ENCODE results near the gene GOLGA6L10. TPM values are rescaled to one million over a fixed set of nuclear protein-coding genes. Genes with fewer than 3 reads are reported as not detected.
"Not testable (repeated sequence)": the region's sequence is repeated elsewhere in the genome, so short reads cannot be mapped to it uniquely, and the experiment has no call there.

Gene GOLGA6L10
- total RNA-seq, 3 donors from 2014 or later (not counting 1 experiment from before 2014, with no cell fraction given) = 1.2 to 2.7 (median 1.8) TPM

GRCh38 chr15:82354546-82354945 is 5.3 kb upstream of the GOLGA6L10 start:
- H3K9me3 ChIP-seq (ENCODE audit: control insufficient read depth, insufficient read depth, low read length); DNase-seq; H3K27me3 Mint-ChIP-seq (ENCODE audit: low read depth in 2 of 2); ATAC-seq; H3K36me3 Mint-ChIP-seq; H3K27ac Mint-ChIP-seq; intact Hi-C loops (cut with micrococcal nuclease); H3K27me3 ChIP-seq (ENCODE audit: control insufficient read depth, insufficient read depth, low read length); H3K4me3 ChIP-seq (ENCODE audit: low read length); H3K4me1 ChIP-seq (ENCODE audit: control insufficient read depth, insufficient read depth, low read length); H3K36me3 ChIP-seq (ENCODE audit: control insufficient read depth, insufficient read depth, low read length); H3K9me3 Mint-ChIP-seq; H3K4me1 Mint-ChIP-seq; H3K27ac ChIP-seq (ENCODE audit: low read length); H3K4me3 Mint-ChIP-seq: not testable (repeated sequence)
- WGBS (ENCODE audit: insufficient coverage) = no CpG with 5 or more reads among the region's 12 CpGs

GRCh38 chr15:82347645-82348044 is 1.6 kb downstream of the GOLGA6L10 start:
- H3K27me3 Mint-ChIP-seq (ENCODE audit: low read depth in 2 of 2); H3K36me3 Mint-ChIP-seq; H3K4me3 ChIP-seq (ENCODE audit: low read length); ATAC-seq; H3K36me3 ChIP-seq (ENCODE audit: control insufficient read depth, insufficient read depth, low read length); H3K9me3 ChIP-seq (ENCODE audit: control insufficient read depth, insufficient read depth, low read length); DNase-seq; H3K4me1 Mint-ChIP-seq; H3K27me3 ChIP-seq (ENCODE audit: control insufficient read depth, insufficient read depth, low read length); H3K4me1 ChIP-seq (ENCODE audit: control insufficient read depth, insufficient read depth, low read length); H3K9me3 Mint-ChIP-seq; intact Hi-C loops (cut with micrococcal nuclease); H3K27ac Mint-ChIP-seq; H3K27ac ChIP-seq (ENCODE audit: low read length); H3K4me3 Mint-ChIP-seq: not testable (repeated sequence)
- WGBS (ENCODE audit: insufficient coverage) = 56% methylated on average over 2 of the region's 5 CpGs

- H3K4me1 Mint-ChIP-seq; intact Hi-C loops (cut with micrococcal nuclease); ATAC-seq; H3K36me3 Mint-ChIP-seq; H3K36me3 ChIP-seq (ENCODE audit: control insufficient read depth, insufficient read depth, low read length); H3K27ac Mint-ChIP-seq; H3K4me3 ChIP-seq (ENCODE audit: low read length); H3K27me3 ChIP-seq (ENCODE audit: control insufficient read depth, insufficient read depth, low read length); H3K27me3 Mint-ChIP-seq (ENCODE audit: low read depth in 2 of 2); H3K27ac ChIP-seq (ENCODE audit: low read length); DNase-seq; H3K4me3 Mint-ChIP-seq; H3K9me3 ChIP-seq (ENCODE audit: control insufficient read depth, insufficient read depth, low read length); H3K4me1 ChIP-seq (ENCODE audit: control insufficient read depth, insufficient read depth, low read length); H3K9me3 Mint-ChIP-seq: not testable (repeated sequence)
- WGBS (ENCODE audit: insufficient coverage) = 91% methylated on average over 1 of the region's 2 CpGs
Observed at GRCh38 chr15:82345176-82345575, 4.1 kb downstream of the GOLGA6L10 start.

GRCh38 chr15:82344421-82344820 is 4.9 kb downstream of the GOLGA6L10 start:
- H3K27me3 Mint-ChIP-seq (ENCODE audit: low read depth in 2 of 2); H3K27ac Mint-ChIP-seq; H3K36me3 Mint-ChIP-seq; intact Hi-C loops (cut with micrococcal nuclease); H3K36me3 ChIP-seq (ENCODE audit: control insufficient read depth, insufficient read depth, low read length); DNase-seq; H3K9me3 ChIP-seq (ENCODE audit: control insufficient read depth, insufficient read depth, low read length); H3K4me1 ChIP-seq (ENCODE audit: control insufficient read depth, insufficient read depth, low read length); H3K27me3 ChIP-seq (ENCODE audit: control insufficient read depth, insufficient read depth, low read length); H3K4me3 Mint-ChIP-seq; H3K4me1 Mint-ChIP-seq; H3K9me3 Mint-ChIP-seq; H3K4me3 ChIP-seq (ENCODE audit: low read length); H3K27ac ChIP-seq (ENCODE audit: low read length); ATAC-seq: not testable (repeated sequence)
- WGBS (ENCODE audit: insufficient coverage) = 94% methylated on average over 8 of the region's 12 CpGs

- H3K36me3 Mint-ChIP-seq; DNase-seq; intact Hi-C loops (cut with micrococcal nuclease): not testable (repeated sequence)
Observed at GRCh38 chr15:82343851-82344250, 5.4 kb downstream of the GOLGA6L10 start.

GRCh38 chr15:82342632-82343374 is 6.5 kb downstream of the GOLGA6L10 start:
- H3K9me3 ChIP-seq (ENCODE audit: control insufficient read depth, insufficient read depth, low read length); H3K27ac Mint-ChIP-seq; H3K27me3 Mint-ChIP-seq (ENCODE audit: low read depth in 2 of 2); H3K27me3 ChIP-seq (ENCODE audit: control insufficient read depth, insufficient read depth, low read length); H3K9me3 Mint-ChIP-seq; ATAC-seq; H3K27ac ChIP-seq (ENCODE audit: low read length); H3K36me3 ChIP-seq (ENCODE audit: control insufficient read depth, insufficient read depth, low read length); H3K4me1 Mint-ChIP-seq; H3K4me1 ChIP-seq (ENCODE audit: control insufficient read depth, insufficient read depth, low read length); H3K4me3 ChIP-seq (ENCODE audit: low read length); DNase-seq; intact Hi-C loops (cut with micrococcal nuclease); H3K4me3 Mint-ChIP-seq; H3K36me3 Mint-ChIP-seq: not testable (repeated sequence)
- WGBS (ENCODE audit: insufficient coverage) = 66% methylated on average over 6 of the region's 11 CpGs

More at GRCh38 chr15:82343851-82344250, 5.4 kb downstream of the GOLGA6L10 start:
- not testable (repeated sequence) for H3K27ac ChIP-seq (ENCODE audit: low read length); H3K27me3 Mint-ChIP-seq (ENCODE audit: low read depth in 2 of 2); H3K9me3 ChIP-seq (ENCODE audit: control insufficient read depth, insufficient read depth, low read length); H3K36me3 ChIP-seq (ENCODE audit: control insufficient read depth, insufficient read depth, low read length); ATAC-seq; H3K4me1 ChIP-seq (ENCODE audit: control insufficient read depth, insufficient read depth, low read length); H3K4me1 Mint-ChIP-seq; H3K4me3 Mint-ChIP-seq; H3K9me3 Mint-ChIP-seq; H3K4me3 ChIP-seq (ENCODE audit: low read length); H3K27ac Mint-ChIP-seq; H3K27me3 ChIP-seq (ENCODE audit: control insufficient read depth, insufficient read depth, low read length)
- no CpG with 5 or more reads among the region's 5 CpGs for WGBS (ENCODE audit: insufficient coverage)

GRCh38 chr15:82338573-82338972 is 10.7 kb downstream of the GOLGA6L10 start:
- H3K27ac ChIP-seq (ENCODE audit: low read length); H3K36me3 ChIP-seq (ENCODE audit: control insufficient read depth, insufficient read depth, low read length); H3K4me3 ChIP-seq (ENCODE audit: low read length); H3K4me1 Mint-ChIP-seq; H3K9me3 ChIP-seq (ENCODE audit: control insufficient read depth, insufficient read depth, low read length); H3K27me3 Mint-ChIP-seq (ENCODE audit: low read depth in 2 of 2); intact Hi-C loops (cut with micrococcal nuclease); H3K27me3 ChIP-seq (ENCODE audit: control insufficient read depth, insufficient read depth, low read length); H3K9me3 Mint-ChIP-seq; DNase-seq; H3K27ac Mint-ChIP-seq; H3K4me1 ChIP-seq (ENCODE audit: control insufficient read depth, insufficient read depth, low read length); H3K4me3 Mint-ChIP-seq; H3K36me3 Mint-ChIP-seq; ATAC-seq: not testable (repeated sequence)
- 95% methylated on average over 8 of the region's 8 CpGs for whole genome bisulfite sequencing (ENCODE audit: insufficient coverage)

- ATAC-seq; H3K27ac ChIP-seq (ENCODE audit: low read length); DNase-seq; intact Hi-C loops (cut with micrococcal nuclease); H3K4me1 Mint-ChIP-seq; H3K4me3 Mint-ChIP-seq; H3K36me3 Mint-ChIP-seq; H3K27ac Mint-ChIP-seq; H3K27me3 ChIP-seq (ENCODE audit: control insufficient read depth, insufficient read depth, low read length); H3K9me3 Mint-ChIP-seq; H3K36me3 ChIP-seq (ENCODE audit: control insufficient read depth, insufficient read depth, low read length); H3K4me1 ChIP-seq (ENCODE audit: control insufficient read depth, insufficient read depth, low read length); H3K27me3 Mint-ChIP-seq (ENCODE audit: low read depth in 2 of 2); H3K9me3 ChIP-seq (ENCODE audit: control insufficient read depth, insufficient read depth, low read length); H3K4me3 ChIP-seq (ENCODE audit: low read length): not testable (repeated sequence)
- WGBS (ENCODE audit: insufficient coverage) = 83% methylated on average over 2 of the region's 11 CpGs
Observed at GRCh38 chr15:82338053-82338452, 11.2 kb downstream of the GOLGA6L10 start.
